HEK293T (cell line): ENCODE data around the gene HAUS5.
A peak's percentile ranks its signal among the peaks of the same experiment; 100 is the strongest.

Source experiments
- CTCF ChIA-PET: fragments of 350-600 bp; formaldehyde crosslinking; extraction: SDS; loops from one replicate; lab custom pipeline; 2021; ENCODE audit warnings: antibody characterized with exemption, inconsistent platforms; lab: Yijun Ruan, JAX
- POLR2A ChIA-PET: fragments of 350-600 bp; formaldehyde crosslinking; extraction: SDS; loops from one replicate; lab custom pipeline; 2020; ENCODE audit warnings: antibody characterized with exemption, inconsistent platforms; lab: Yijun Ruan, JAX
- DNase-seq: peaks from one replicate; pipeline ENCODE4 v3.0.0; 2012; ENCODE audit warnings: mixed read lengths; ENCODE audit errors: extremely low spot score
- ARNT ChIP-seq: fragments of 450-650 bp; IDR thresholded peaks from 2 replicates; pipeline ENCODE4 v1.6.1; 2017; ENCODE audit warnings: mild to moderate bottlenecking
- BHLHE40 ChIP-seq: fragments of 450-650 bp; IDR thresholded peaks from 2 replicates; pipeline ENCODE4 v1.6.1; 2016; ENCODE audit warnings: mild to moderate bottlenecking, moderate library complexity, borderline replicate concordance
- CTBP1 ChIP-seq: fragments of 450-650 bp; IDR thresholded peaks from 2 replicates; pipeline ENCODE4 v1.6.1; 2016; ENCODE audit warnings: borderline replicate concordance
- ELF4 ChIP-seq: fragments of 450-650 bp; IDR thresholded peaks from 2 replicates; pipeline ENCODE4 v1.6.1; 2017; ENCODE audit warnings: antibody characterized with exemption
- FOXA1 ChIP-seq: fragments of 450-650 bp; IDR thresholded peaks from 2 replicates; pipeline ENCODE4 v1.6.1; 2016; ENCODE audit warnings: mild to moderate bottlenecking
- FOXK2 ChIP-seq: fragments of 450-650 bp; IDR thresholded peaks from 2 replicates; pipeline ENCODE4 v1.6.1; 2016; ENCODE audit warnings: mild to moderate bottlenecking
- FOXM1 ChIP-seq: fragments of 450-650 bp; IDR thresholded peaks from 2 replicates; pipeline ENCODE4 v1.6.1; 2017; ENCODE audit warnings: mild to moderate bottlenecking, borderline replicate concordance
- HDGF ChIP-seq: fragments of 450-650 bp; IDR thresholded peaks from 2 replicates; pipeline ENCODE4 v1.6.1; 2017; ENCODE audit warnings: antibody characterized with exemption, borderline replicate concordance
- L3MBTL2 ChIP-seq: fragments of 450-650 bp; conservative IDR thresholded peaks from 2 replicates; pipeline ENCODE4 v1.6.1; 2016; ENCODE audit warnings: mild to moderate bottlenecking
- LEF1 ChIP-seq: fragments of 450-650 bp; IDR thresholded peaks from 2 replicates; pipeline ENCODE4 v1.6.1; 2017; ENCODE audit warnings: mild to moderate bottlenecking, borderline replicate concordance
- NFRKB ChIP-seq: fragments of 450-650 bp; IDR thresholded peaks from 2 replicates; pipeline ENCODE4 v1.6.1; 2016; ENCODE audit warnings: mild to moderate bottlenecking, moderate library complexity
- PKNOX1 ChIP-seq: fragments of 450-650 bp; IDR thresholded peaks from 2 replicates; pipeline ENCODE4 v1.6.1; 2016
- SP1 ChIP-seq: fragments of 450-650 bp; IDR thresholded peaks from 2 replicates; pipeline ENCODE4 v1.6.1; 2017
- SUZ12 ChIP-seq: fragments of 450-650 bp; IDR thresholded peaks from 2 replicates; pipeline ENCODE4 v1.6.1; 2016; ENCODE audit warnings: mild to moderate bottlenecking
- TARDBP ChIP-seq: fragments of 450-650 bp; IDR thresholded peaks from 2 replicates; pipeline ENCODE4 v1.6.1; 2016
- ZNF384 ChIP-seq: fragments of 450-650 bp; IDR thresholded peaks from 2 replicates; pipeline ENCODE4 v1.6.1; 2016

Gene HAUS5

GRCh38 chr19:35671818-35672217 is 59.3 kb downstream of the HAUS5 start:
- DNase-seq = no peak
- CTCF ChIA-PET = no interaction called here
- POLR2A ChIA-PET = interaction anchor here (2.1 kb wide), 1 partner anchor 24 kb away, joined by 9 read pairs; the partner anchor contains the start of gene COX6B1
- no peak for TF ChIP-seq BHLHE40
- TF ChIP-seq SUZ12 = no peak

GRCh38 chr19:35673121-35673804 is 60.7 kb downstream of the HAUS5 start:
- TF ChIP-seq SUZ12 = no peak
- TF ChIP-seq HDGF = no peak
- TF ChIP-seq NFRKB = no peak
- TF ChIP-seq TARDBP = no peak
- TF ChIP-seq L3MBTL2 = no peak
- TF ChIP-seq BHLHE40 = no peak
- TF ChIP-seq FOXM1 = no peak
- no peak for TF ChIP-seq ARNT
- no peak for TF ChIP-seq ZNF384
- no peak for TF ChIP-seq ELF4
- no peak for TF ChIP-seq FOXA1
- no peak for TF ChIP-seq LEF1
- no peak for TF ChIP-seq SP1
- no peak for TF ChIP-seq FOXK2
- no peak for TF ChIP-seq CTBP1
- no peak for TF ChIP-seq PKNOX1
- ChIA-PET CTCF (no interaction called here), POLR2A (interaction anchor here (1.4 kb wide), 1 partner anchor 25 kb away, joined by 10 read pairs; the partner anchor contains the start of gene COX6B1)
- peak; percentile 46 for DNase-seq
